Kidney (tissue), 11 donors: ENCODE results near the gene GPAT2. TPM values are rescaled to one million over a fixed set of nuclear protein-coding genes. Genes with fewer than 3 reads are reported as not detected.
"Not testable (repeated sequence)": the region's sequence is repeated elsewhere in the genome, so short reads cannot be mapped to it uniquely, and the experiment has no call there.

ENCODE experiments used
- DNase-seq, 5 donors: peaks; one replicate each; pipeline ENCODE4 v3.0.0-alpha.2; 2013 to 2020
- FAIRE-seq: peaks from 2 replicates; lab custom pipeline; 2012; peaks lifted over from hg19 to GRCh38; lab: Jason Lieb, UNC
- H3K27ac ChIP-seq, 2 donors: one replicate each; pipeline ENCODE4 v1.7.0; 2013; ENCODE audit warnings: low read depth in 2 of 2, low read length in 2 of 2, inconsistent platforms in 1 of 2
- H3K27me3 ChIP-seq: one replicate; pipeline ENCODE4 v1.7.1; 2013; ENCODE audit warnings: low read length, inconsistent platforms; ENCODE audit not compliant: control insufficient read depth, insufficient read depth
- H3K36me3 ChIP-seq, 3 donors: one replicate each; pipeline versions ENCODE4 v1.7.0 to v1.7.1; 2013; ENCODE audit warnings: low read length in 3 of 3, control low read depth in 1 of 3, inconsistent platforms in 1 of 3; ENCODE audit not compliant: insufficient read depth in 3 of 3, control insufficient read depth in 2 of 3
- H3K4me1 ChIP-seq, 3 donors: one replicate each; pipeline versions ENCODE4 v1.7.0 to v1.7.1; 2013; ENCODE audit warnings: low read length in 3 of 3, inconsistent platforms in 1 of 3, low read depth in 1 of 3; ENCODE audit not compliant: control insufficient read depth in 2 of 3, insufficient read depth in 2 of 3
- H3K4me3 ChIP-seq, 3 donors: one replicate each; pipeline versions ENCODE4 v1.7.0 to v1.8.1; 2013; ENCODE audit warnings: low read length in 3 of 3, control low read depth in 1 of 3, inconsistent platforms in 1 of 3
- H3K9ac ChIP-seq, 3 donors: one replicate each; pipeline versions ENCODE4 v1.7.0 to v1.7.1; 2013; ENCODE audit warnings: low read length in 3 of 3, control low read depth in 1 of 3, inconsistent platforms in 1 of 3
- H3K9me3 ChIP-seq, 3 donors: one replicate each; pipeline versions ENCODE4 v1.7.0 to v1.7.1; 2013; ENCODE audit warnings: low read length in 3 of 3, control low read depth in 1 of 3, inconsistent platforms in 1 of 3; ENCODE audit not compliant: control insufficient read depth in 2 of 3, insufficient read depth in 1 of 3
- intact Hi-C: fragments of 100-400 bp; cut with DNase I; formaldehyde crosslinking; loops from one replicate; pipeline ENCODE4 v1.11.1; 2022
- polyA plus RNA-seq: library from polyadenylated mRNA; stranded (reverse); fragments of 350-450 nt; fragmentation: Illumina TruSeq; extraction: RNeasy Lipid Tissue Mini Kit (QIAGEN cat#74804); gene quantifications from one replicate; pipeline ENCODE4 v1.2.3, GENCODE V29; 2014; ENCODE audit warnings: low read depth, low replicate concordance; ENCODE audit not compliant: insufficient read depth
- total RNA-seq: library from RNA; stranded (reverse); fragmentation: NEBNext Ultra II Directional; extraction: Animal tissue kit (Norgen Biotek cat#: 25700); gene quantifications from one replicate; pipeline ENCODE4 v1.2.1, GENCODE V29; 2021
- donor health status: control.
- donor health status: control.
- donor health status: DM: yes; HTN: yes; CAD: no.
- donor health status: Normal renal cell carcinoma (clear cell type).

Gene GPAT2
- total and polyA plus RNA-seq, 2 donors from 2014 or later: 1.1 to 2.7 TPM

- H3K36me3 ChIP-seq, H3K27ac ChIP-seq, H3K9me3 ChIP-seq, H3K27me3 ChIP-seq, H3K4me3 ChIP-seq, H3K9ac ChIP-seq, H3K4me1 ChIP-seq, DNase-seq, intact Hi-C loops, FAIRE-seq: not testable (repeated sequence)
Observed at GRCh38 chr2:96070351-96070750, 35.6 kb upstream of the GPAT2 start.

- H3K36me3 ChIP-seq, DNase-seq, H3K4me1 ChIP-seq, intact Hi-C loops, H3K4me3 ChIP-seq, H3K9me3 ChIP-seq, H3K9ac ChIP-seq, H3K27me3 ChIP-seq, H3K27ac ChIP-seq, FAIRE-seq: not testable (repeated sequence)
Observed at GRCh38 chr2:96069878-96070277, 35.2 kb upstream of the GPAT2 start.

GRCh38 chr2:96067902-96068581 is 33.3 kb upstream of the GPAT2 start:
- H3K4me3 ChIP-seq, H3K27ac ChIP-seq, H3K9me3 ChIP-seq, H3K36me3 ChIP-seq, H3K27me3 ChIP-seq, H3K4me1 ChIP-seq, H3K9ac ChIP-seq, intact Hi-C loops, FAIRE-seq: not testable (repeated sequence)
- DNase-seq: peak in 1 of 5 donors; percentile 56

GRCh38 chr2:96067098-96067660 is 32.5 kb upstream of the GPAT2 start:
- H3K36me3 ChIP-seq, H3K27ac ChIP-seq, H3K4me3 ChIP-seq, H3K9ac ChIP-seq, H3K9me3 ChIP-seq, H3K4me1 ChIP-seq, FAIRE-seq, intact Hi-C loops, DNase-seq, H3K27me3 ChIP-seq: not testable (repeated sequence)

GRCh38 chr2:96066511-96066910 is 31.8 kb upstream of the GPAT2 start:
- H3K4me3 ChIP-seq, H3K9ac ChIP-seq, H3K27me3 ChIP-seq, intact Hi-C loops, H3K9me3 ChIP-seq, H3K36me3 ChIP-seq, FAIRE-seq, H3K4me1 ChIP-seq, DNase-seq, H3K27ac ChIP-seq: not testable (repeated sequence)

GRCh38 chr2:96065954-96066353 is 31.2 kb upstream of the GPAT2 start:
- H3K4me1 ChIP-seq, intact Hi-C loops, H3K9me3 ChIP-seq, H3K27me3 ChIP-seq, FAIRE-seq, H3K4me3 ChIP-seq, H3K9ac ChIP-seq, H3K27ac ChIP-seq, H3K36me3 ChIP-seq: not testable (repeated sequence)
- peak in 1 of 5 donors; percentile 59 for DNase-seq
